Measurements from ENCODE around the gene LAMTOR2. TPM values are rescaled to one million over a fixed set of nuclear protein-coding genes. Genes with fewer than 3 reads are reported as not detected.

LAMTOR2 gene
- 10 to 100 TPM; 56.6 to 62.3 (median 59.2) TPM for total RNA-seq

GRCh38 chr1:156054500-156055280, at the start of gene LAMTOR2:
TSS of gene LAMTOR2 (plus strand) at chr1:156054782. CDS start at chr1:156054890, 108 bp downstream.
- no peaks in the 10 kb centered on the region for H3K27me3 Mint-ChIP-seq (ENCODE audit: low read depth)
- H3K9me3 Mint-ChIP-seq, result no peaks in the 10 kb centered on the region
- H3K4me1 Mint-ChIP-seq (ENCODE audit: low read depth), result peaks cover 25% of the 10 kb centered on the region
- peak; percentile 94 for DNase-seq
- peak; percentile 79 to 82 for ATAC-seq
- peak within 1 kb of the TSS; percentile 97 for H3K4me3 Mint-ChIP-seq
- peaks cover 3% of the 10 kb centered on the region for H3K36me3 Mint-ChIP-seq (ENCODE audit: insufficient read depth)

GRCh38 chr1:156004843-156005584, 49.6 kb upstream of the LAMTOR2 start:
- Mint-ChIP-seq H3K9me3 (no peaks in the 10 kb centered on the region), H3K4me3 (no peak overlapping the region), H3K4me1 (ENCODE audit: low read depth) (peaks cover 21% of the 10 kb centered on the region), H3K27me3 (ENCODE audit: low read depth) (no peaks in the 10 kb centered on the region), H3K36me3 (ENCODE audit: insufficient read depth) (peaks cover 14% of the 10 kb centered on the region)
- DNase-seq, result no peak
- peak; percentile 79 to 82 for ATAC-seq

- peaks cover 29% of the 10 kb centered on the region for H3K36me3 Mint-ChIP-seq (ENCODE audit: insufficient read depth)
- H3K9me3 Mint-ChIP-seq, result no peaks in the 10 kb centered on the region
- H3K4me3 Mint-ChIP-seq, result no peak overlapping the region
- no peaks in the 10 kb centered on the region for H3K27me3 Mint-ChIP-seq (ENCODE audit: low read depth)
- DNase-seq (no peak), ATAC-seq (peak in 1 of 2 donors; percentile 7)
- peaks cover 25% of the 10 kb centered on the region for H3K4me1 Mint-ChIP-seq (ENCODE audit: low read depth)
Measured at GRCh38 chr1:156006666-156007376, 47.8 kb upstream of the LAMTOR2 start.

DNA sequence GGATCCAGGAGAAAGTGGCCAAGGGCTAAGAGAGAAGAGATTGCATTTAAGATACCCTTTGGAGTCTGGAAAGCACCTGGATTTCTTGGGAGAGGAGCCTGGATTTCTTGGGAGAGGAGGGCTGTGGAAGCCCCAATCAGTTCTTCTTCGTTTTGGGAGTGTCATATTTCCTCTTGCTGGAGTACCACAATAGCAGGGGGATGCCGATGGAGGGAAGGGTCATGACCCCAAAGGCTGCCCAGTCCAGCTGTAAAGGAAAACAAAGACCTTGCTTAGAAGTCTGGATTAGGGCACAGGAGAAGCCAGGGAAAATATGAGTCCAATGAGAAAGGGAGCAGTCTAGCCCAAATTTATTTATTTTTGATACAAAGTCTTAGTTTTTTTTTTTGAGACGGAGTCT, 45.2 kb upstream of the LAMTOR2 start:
- Mint-ChIP-seq H3K4me1 (ENCODE audit: low read depth) (peaks cover 26% of the 10 kb centered on the region), H3K36me3 (ENCODE audit: insufficient read depth) (peaks cover 35% of the 10 kb centered on the region), H3K4me3 (no peak overlapping the region)

GRCh38 chr1:156012051-156012817, 42.3 kb upstream of the LAMTOR2 start:
- H3K9me3 Mint-ChIP-seq, result no peaks in the 10 kb centered on the region
- DNase-seq, result no peak
- H3K4me1 Mint-ChIP-seq (ENCODE audit: low read depth), result peaks cover 12% of the 10 kb centered on the region
- H3K4me3 Mint-ChIP-seq, result no peak overlapping the region
- no peak for ATAC-seq
- H3K36me3 Mint-ChIP-seq (ENCODE audit: insufficient read depth), result peaks cover 39% of the 10 kb centered on the region
- H3K27me3 Mint-ChIP-seq (ENCODE audit: low read depth), result no peaks in the 10 kb centered on the region

More for the DNA sequence above, 45.2 kb upstream of the LAMTOR2 start:
- H3K27me3 Mint-ChIP-seq (ENCODE audit: low read depth), result no peaks in the 10 kb centered on the region
- ATAC-seq (no peak), DNase-seq (no peak)
- H3K9me3 Mint-ChIP-seq, result no peaks in the 10 kb centered on the region

DNA sequence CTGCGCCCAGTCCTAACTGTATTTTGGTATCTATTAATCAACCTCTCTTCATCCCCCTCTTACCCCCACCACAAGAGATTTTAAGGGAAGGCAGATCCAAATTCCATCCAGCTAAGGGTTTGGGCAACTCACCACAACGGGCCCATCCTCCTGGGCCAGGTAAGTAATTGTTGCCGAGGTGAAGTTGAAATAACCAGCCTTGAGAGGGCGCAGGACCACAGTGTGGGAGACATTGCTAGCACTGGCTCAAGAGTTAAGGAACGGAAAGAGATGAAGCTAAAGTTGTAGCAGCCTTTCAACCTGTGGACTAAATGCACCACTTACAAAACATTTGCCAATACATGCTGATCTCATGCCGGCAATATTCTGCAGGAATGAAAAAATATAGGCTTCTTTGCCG, 39.8 kb upstream of the LAMTOR2 start:
- DNase-seq (no peak), ATAC-seq (no peak)
- Mint-ChIP-seq H3K27me3 (ENCODE audit: low read depth) (no peaks in the 10 kb centered on the region), H3K4me3 (no peak overlapping the region), H3K9me3 (no peaks in the 10 kb centered on the region), H3K4me1 (ENCODE audit: low read depth) (peaks cover 21% of the 10 kb centered on the region), H3K36me3 (ENCODE audit: insufficient read depth) (peaks cover 39% of the 10 kb centered on the region)

DNA sequence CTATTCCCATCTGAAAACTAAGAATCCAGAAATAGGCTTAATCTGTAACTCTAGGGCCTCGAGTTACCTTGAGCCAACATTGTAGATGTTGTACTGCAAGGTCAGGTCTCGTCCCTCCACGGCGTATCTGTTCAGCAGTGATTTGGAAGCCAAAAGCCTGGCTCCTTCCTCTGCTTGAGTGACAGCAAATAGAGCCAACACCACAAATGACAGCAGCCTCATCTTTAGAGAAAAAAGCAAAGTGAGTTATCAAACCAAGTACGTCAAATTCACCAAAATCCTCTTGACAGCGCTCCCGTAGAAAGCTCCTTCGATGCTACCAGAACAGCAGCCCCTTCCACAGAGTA, 34.7 kb upstream of the LAMTOR2 start:
- ATAC-seq (no peak), DNase-seq (no peak)
- H3K36me3 Mint-ChIP-seq (ENCODE audit: insufficient read depth), result peaks cover 17% of the 10 kb centered on the region
- H3K4me1 Mint-ChIP-seq (ENCODE audit: low read depth), result peaks cover 25% of the 10 kb centered on the region
- H3K9me3 Mint-ChIP-seq, result no peaks in the 10 kb centered on the region
- peak overlapping the region; percentile 96 for H3K4me3 Mint-ChIP-seq
- H3K27me3 Mint-ChIP-seq (ENCODE audit: low read depth), result no peaks in the 10 kb centered on the region

DNA sequence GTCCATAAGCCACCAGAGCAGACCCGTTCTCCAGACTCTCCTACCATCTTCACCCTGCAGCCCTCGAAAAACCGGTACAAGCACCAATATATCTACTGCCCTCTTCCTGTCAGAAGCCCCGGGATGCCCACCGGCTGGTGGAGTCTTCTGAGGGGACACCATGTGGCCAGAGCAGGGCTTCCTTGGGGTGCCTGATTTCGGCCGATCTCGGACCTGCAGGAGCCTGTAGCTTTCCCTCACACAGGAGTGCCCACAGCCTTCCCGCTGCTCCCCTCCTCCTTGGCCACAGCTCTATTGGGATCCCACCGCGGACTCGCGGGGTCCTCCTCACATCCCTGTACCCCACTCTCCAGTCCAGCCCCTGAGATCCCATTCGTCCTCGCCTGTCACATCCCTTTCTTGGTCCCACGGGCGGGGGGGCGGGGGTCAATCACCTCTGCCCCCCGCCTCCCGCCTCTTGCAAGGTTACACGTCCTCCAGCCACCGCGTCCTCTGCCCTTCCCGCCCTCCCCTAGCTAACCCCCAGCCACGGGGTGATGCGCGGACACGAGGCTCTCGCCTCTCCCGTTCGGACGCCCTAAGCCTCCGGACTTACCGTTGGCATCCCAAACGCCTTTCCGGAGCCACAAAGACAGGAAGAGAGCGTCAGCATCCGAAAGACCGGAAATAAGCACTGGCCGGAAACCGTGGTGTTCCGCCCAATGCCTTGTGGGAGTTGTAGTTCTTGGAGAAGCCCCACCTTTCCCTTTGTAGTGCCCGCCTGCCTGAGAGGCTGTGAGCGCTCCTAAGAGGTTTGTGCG, 34.1 kb upstream of the LAMTOR2 start, which contains the start of gene SSR2:
TSS of gene SSR2 (minus strand) at position 659 of the 800 bp plus-strand sequence. CDS start 784 bp downstream, outside the sequence.
- Mint-ChIP-seq H3K27me3 (ENCODE audit: low read depth) (no peaks in the 10 kb centered on the region), H3K36me3 (ENCODE audit: insufficient read depth) (peaks cover 17% of the 10 kb centered on the region), H3K4me3 (peak within 1 kb of the TSS; percentile 96), H3K9me3 (no peaks in the 10 kb centered on the region), H3K4me1 (ENCODE audit: low read depth) (peaks cover 25% of the 10 kb centered on the region)
- peak; percentile 100 for ATAC-seq
- DNase-seq, result peak; percentile 72

DNA sequence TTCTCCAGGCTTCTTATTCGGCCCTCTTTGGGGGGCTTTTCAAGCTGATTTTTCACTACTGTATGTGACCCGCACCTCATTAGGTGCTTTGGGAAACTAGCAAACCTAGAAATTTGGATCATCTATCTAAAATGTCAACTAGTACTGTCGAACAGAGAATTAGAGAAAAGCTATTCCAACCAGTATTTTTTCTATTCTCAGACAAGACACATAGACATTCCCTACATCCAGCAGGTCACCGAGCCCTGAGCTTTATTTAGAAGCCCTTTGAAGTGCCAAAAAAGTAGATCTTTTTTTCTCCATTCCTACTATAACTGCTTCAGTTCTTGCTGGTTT, 33.5 kb upstream of the LAMTOR2 start:
- no peaks in the 10 kb centered on the region for H3K9me3 Mint-ChIP-seq
- no peak for ATAC-seq

GRCh38 chr1:156021954-156022353, 32.6 kb upstream of the LAMTOR2 start:
- Mint-ChIP-seq H3K36me3 (ENCODE audit: insufficient read depth) (peaks cover 14% of the 10 kb centered on the region), H3K27me3 (ENCODE audit: low read depth) (peaks cover 3% of the 10 kb centered on the region), H3K4me1 (ENCODE audit: low read depth) (peaks cover 26% of the 10 kb centered on the region), H3K9me3 (no peaks in the 10 kb centered on the region), H3K4me3 (peak overlapping the region; percentile 33)
- ATAC-seq (no peak), DNase-seq (no peak)

More for the DNA sequence above, 33.5 kb upstream of the LAMTOR2 start:
- Mint-ChIP-seq H3K36me3 (ENCODE audit: insufficient read depth) (peaks cover 17% of the 10 kb centered on the region), H3K27me3 (ENCODE audit: low read depth) (peaks cover 3% of the 10 kb centered on the region), H3K4me1 (ENCODE audit: low read depth) (peaks cover 27% of the 10 kb centered on the region), H3K4me3 (peak overlapping the region; percentile 96)
- DNase-seq, result no peak

DNA sequence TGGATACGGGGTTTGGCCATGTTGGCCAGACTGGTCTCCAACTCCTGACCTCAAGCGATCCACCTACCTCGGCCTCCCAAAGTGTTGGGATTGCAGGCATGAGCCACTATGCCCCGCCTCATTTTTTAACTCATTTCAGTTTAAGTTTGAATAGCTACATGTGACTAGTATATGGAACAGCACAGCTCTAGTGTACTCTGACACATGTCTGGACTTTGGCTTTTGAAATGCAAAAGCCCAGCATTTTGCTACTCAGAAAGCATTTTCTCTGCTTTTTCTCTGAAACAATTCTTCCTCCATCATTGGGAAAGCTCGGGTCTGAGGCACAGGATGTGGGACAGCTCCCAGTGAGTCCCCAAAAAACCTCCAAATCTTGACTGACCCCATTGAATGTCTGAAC, 29.8 kb upstream of the LAMTOR2 start:
- peaks cover 3% of the 10 kb centered on the region for H3K27me3 Mint-ChIP-seq (ENCODE audit: low read depth)
- no peaks in the 10 kb centered on the region for H3K9me3 Mint-ChIP-seq
- no peak overlapping the region for H3K4me3 Mint-ChIP-seq
- ATAC-seq (no peak), DNase-seq (no peak)
- peaks cover 1% of the 10 kb centered on the region for H3K36me3 Mint-ChIP-seq (ENCODE audit: insufficient read depth)
- H3K4me1 Mint-ChIP-seq (ENCODE audit: low read depth), result peaks cover 13% of the 10 kb centered on the region

DNA sequence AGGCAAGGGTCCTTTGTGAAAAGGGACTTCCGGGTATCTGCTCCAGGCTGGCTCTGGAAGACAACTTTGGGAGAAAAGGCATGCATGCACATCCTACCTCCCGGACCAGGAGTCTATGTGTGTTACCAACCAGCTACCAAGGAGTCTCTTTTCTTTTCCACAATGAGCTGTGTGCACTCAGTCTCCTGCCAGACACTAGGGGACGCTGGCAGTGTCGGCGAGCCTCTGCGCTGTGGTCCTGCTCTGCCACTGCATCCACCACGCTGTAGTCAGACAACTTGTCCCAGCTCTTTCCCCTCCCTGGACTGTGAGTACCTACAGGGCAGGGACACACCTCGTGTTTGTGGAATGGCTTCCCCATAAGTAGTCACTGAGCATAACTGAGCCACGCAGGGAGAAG, 28.7 kb upstream of the LAMTOR2 start:
- no peaks in the 10 kb centered on the region for H3K36me3 Mint-ChIP-seq (ENCODE audit: insufficient read depth)
- H3K4me1 Mint-ChIP-seq (ENCODE audit: low read depth), result peaks cover 4% of the 10 kb centered on the region
- no peaks in the 10 kb centered on the region for H3K9me3 Mint-ChIP-seq
- DNase-seq, result peak; percentile 10
- H3K27me3 Mint-ChIP-seq (ENCODE audit: low read depth), result peaks cover 3% of the 10 kb centered on the region
- ATAC-seq, result peak; percentile 67 to 72
- H3K4me3 Mint-ChIP-seq, result no peak overlapping the region

- ATAC-seq (peak in 1 of 2 donors; percentile 54), DNase-seq (no peak)
- Mint-ChIP-seq H3K36me3 (ENCODE audit: insufficient read depth) (no peaks in the 10 kb centered on the region), H3K4me1 (ENCODE audit: low read depth) (peaks cover 1% of the 10 kb centered on the region), H3K4me3 (no peak overlapping the region), H3K27me3 (ENCODE audit: low read depth) (peaks cover 3% of the 10 kb centered on the region), H3K9me3 (no peaks in the 10 kb centered on the region)
Measured at GRCh38 chr1:156026588-156026987, 28.0 kb upstream of the LAMTOR2 start.
